AG09309 (cell line): ENCODE results near the gene SLC39A13.

Source experiments
- DNase-seq: peaks from one replicate; pipeline ENCODE4 v3.0.0-alpha.2; 2010; ENCODE audit warnings: low read depth
- H3K4me3 ChIP-seq: 2 replicates; pipeline ENCODE4 v1.5.1; 2011; ENCODE audit warnings: mild to moderate bottlenecking, low read depth, low read length, moderate library complexity; ENCODE audit not compliant: control insufficient read depth
- CTCF ChIP-seq: IDR thresholded peaks from 2 replicates; pipeline ENCODE4 v1.5.1; 2011; ENCODE audit warnings: mild to moderate bottlenecking, low read depth, low read length, inconsistent platforms; ENCODE audit not compliant: insufficient read depth, control insufficient read depth; ENCODE audit errors: missing control alignments

Gene SLC39A13

GRCh38 chr11:47369676-47370075, 38.7 kb upstream of the SLC39A13 start:
- no peak overlapping the region for H3K4me3 ChIP-seq
- DNase-seq: no peak
- TF ChIP-seq CTCF: no peak

GRCh38 chr11:47372422-47372821, 36.0 kb upstream of the SLC39A13 start:
- DNase-seq: no peak
- H3K4me3 ChIP-seq: no peak overlapping the region
- TF ChIP-seq CTCF: no peak

- no peak for DNase-seq
- no peak overlapping the region for H3K4me3 ChIP-seq
- peak; percentile 97 for TF ChIP-seq CTCF
Observed at GRCh38 chr11:47373876-47374719, 34.3 kb upstream of the SLC39A13 start.

GRCh38 chr11:47374720-47375019, 33.7 kb upstream of the SLC39A13 start:
- DNase-seq: no peak
- no peak for TF ChIP-seq CTCF
- no peak overlapping the region for H3K4me3 ChIP-seq

- no peak overlapping the region for H3K4me3 ChIP-seq
- no peak for TF ChIP-seq CTCF
- no peak for DNase-seq
Observed at GRCh38 chr11:47375020-47375419, 33.4 kb upstream of the SLC39A13 start.

GRCh38 chr11:47375546-47376085, 32.8 kb upstream of the SLC39A13 start:
- DNase-seq: no peak
- TF ChIP-seq CTCF: no peak
- H3K4me3 ChIP-seq: no peak overlapping the region

- DNase-seq: no peak
- H3K4me3 ChIP-seq: no peak overlapping the region
- no peak for TF ChIP-seq CTCF
Observed at GRCh38 chr11:47376107-47376524, 32.3 kb upstream of the SLC39A13 start.
